ENCODE measurements around the gene FARSA. TPM values are rescaled to one million over a fixed set of nuclear protein-coding genes. Genes with fewer than 3 reads are reported as not detected.

Gene FARSA
- polyA plus RNA-seq, 1 donor (not counting 4 experiments of a cell fraction or from before 2014, with no cell fraction given) = 30.9 TPM

DNA sequence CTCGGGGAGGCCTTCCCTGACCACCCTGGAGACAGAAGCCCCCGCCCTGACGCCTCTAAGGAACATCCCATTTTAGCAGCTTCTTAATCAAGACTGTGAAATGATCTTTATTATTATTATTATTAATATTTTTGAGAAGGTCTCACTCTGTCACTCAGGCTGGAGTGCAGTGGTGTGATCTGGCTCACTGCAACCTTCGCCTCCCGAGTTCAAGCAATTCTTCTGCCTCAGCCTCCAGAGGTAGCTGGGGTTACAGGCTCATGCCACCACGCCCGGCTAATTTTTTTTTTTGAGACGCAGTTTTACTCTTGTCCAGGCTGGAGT lies 32.3 kb upstream of the FARSA start:
- H3K4me3 ChIP-seq (ENCODE audit: control insufficient read depth in 2 of 3, extremely low read depth in 1 of 3, insufficient read depth in 2 of 3, low read depth in 1 of 3, low read length in 3 of 3) = peak overlapping the region in 1 of 3 experiments; percentile 42
- no peaks in the 10 kb centered on the region for H4K20me1 ChIP-seq (ENCODE audit: control insufficient read depth, extremely low read depth, insufficient read depth, low read length)
- FAIRE-seq (no peak), DNase-seq (ENCODE audit: low read depth, low spot score) (no peak)
- peaks cover 4% of the 10 kb centered on the region for H3K4me1 ChIP-seq (ENCODE audit: control insufficient read depth, extremely low read depth, insufficient read depth, low read length)
- no peaks in the 10 kb centered on the region for H3K9me3 ChIP-seq (ENCODE audit: control insufficient read depth, low read depth, low read length)
- no peaks in the 10 kb centered on the region for H3K36me3 ChIP-seq (ENCODE audit: control insufficient read depth in 2 of 2, extremely low read depth in 1 of 2, insufficient read depth in 2 of 2, low read length in 2 of 2)
- dilution Hi-C loops (cut with MboI; ENCODE audit: extremely low pct_ligation_motif_present, low sequenced_read_pairs) = no loop called here
- H3K27ac ChIP-seq (ENCODE audit: control insufficient read depth, insufficient read depth, low read length) = peak overlapping the region; percentile 67
- H3K9me1 ChIP-seq (ENCODE audit: control insufficient read depth, extremely low read depth, insufficient read depth, low read length) = no peaks in the 10 kb centered on the region
- peak overlapping the region; percentile 76 for H3K9ac ChIP-seq (ENCODE audit: control insufficient read depth, extremely low read depth, insufficient read depth, low read length)
- H3K79me2 ChIP-seq (ENCODE audit: control insufficient read depth, insufficient read depth, low read length) = no peaks in the 10 kb centered on the region
- no peaks in the 10 kb centered on the region for H3K27me3 ChIP-seq (ENCODE audit: control insufficient read depth, extremely low read depth, insufficient read depth, low read length)
- peak overlapping the region; percentile 99 for H3K4me2 ChIP-seq (ENCODE audit: control insufficient read depth, extremely low read depth, insufficient read depth, low read depth, low read length)
- TF ChIP-seq, protein P1, sequence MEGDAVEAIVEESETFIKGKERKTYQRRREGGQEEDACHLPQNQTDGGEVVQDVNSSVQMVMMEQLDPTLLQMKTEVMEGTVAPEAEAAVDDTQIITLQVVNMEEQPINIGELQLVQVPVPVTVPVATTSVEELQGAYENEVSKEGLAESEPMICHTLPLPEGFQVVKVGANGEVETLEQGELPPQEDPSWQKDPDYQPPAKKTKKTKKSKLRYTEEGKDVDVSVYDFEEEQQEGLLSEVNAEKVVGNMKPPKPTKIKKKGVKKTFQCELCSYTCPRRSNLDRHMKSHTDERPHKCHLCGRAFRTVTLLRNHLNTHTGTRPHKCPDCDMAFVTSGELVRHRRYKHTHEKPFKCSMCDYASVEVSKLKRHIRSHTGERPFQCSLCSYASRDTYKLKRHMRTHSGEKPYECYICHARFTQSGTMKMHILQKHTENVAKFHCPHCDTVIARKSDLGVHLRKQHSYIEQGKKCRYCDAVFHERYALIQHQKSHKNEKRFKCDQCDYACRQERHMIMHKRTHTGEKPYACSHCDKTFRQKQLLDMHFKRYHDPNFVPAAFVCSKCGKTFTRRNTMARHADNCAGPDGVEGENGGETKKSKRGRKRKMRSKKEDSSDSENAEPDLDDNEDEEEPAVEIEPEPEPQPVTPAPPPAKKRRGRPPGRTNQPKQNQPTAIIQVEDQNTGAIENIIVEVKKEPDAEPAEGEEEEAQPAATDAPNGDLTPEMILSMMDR (optimal IDR thresholded peaks at IDR 0.05 in 1 of 3, IDR thresholded peaks at IDR 0.05 in 1 of 3, conservative IDR thresholded peaks at IDR 0.05 in 1 of 3; ENCODE audit: extremely low read depth in 1 of 3, insufficient read depth in 2 of 3, low read length in 3 of 3) = no peak
- no peak for TF ChIP-seq EZH2 (IDR thresholded peaks at IDR 0.05; ENCODE audit: low read length)
- peak overlapping the region; percentile 100 for H2AFZ ChIP-seq (ENCODE audit: control insufficient read depth, low read length)

GRCh38 chr19:12965017-12965811 lies 31.7 kb upstream of the FARSA start:
- Histone ChIP-seq H3K4me3 (ENCODE audit: control insufficient read depth in 2 of 3, extremely low read depth in 1 of 3, insufficient read depth in 2 of 3, low read depth in 1 of 3, low read length in 3 of 3) (peak overlapping the region; percentile 46 to 77 (median 75)), H3K27ac (ENCODE audit: control insufficient read depth, insufficient read depth, low read length) (peak overlapping the region; percentile 67), H3K4me2 (ENCODE audit: control insufficient read depth, extremely low read depth, insufficient read depth, low read depth, low read length) (peak overlapping the region; percentile 99), H3K4me1 (ENCODE audit: control insufficient read depth, extremely low read depth, insufficient read depth, low read length) (peaks cover 4% of the 10 kb centered on the region), H4K20me1 (ENCODE audit: control insufficient read depth, extremely low read depth, insufficient read depth, low read length) (no peaks in the 10 kb centered on the region), H3K36me3 (ENCODE audit: control insufficient read depth in 2 of 2, extremely low read depth in 1 of 2, insufficient read depth in 2 of 2, low read length in 2 of 2) (no peaks in the 10 kb centered on the region), H3K9me1 (ENCODE audit: control insufficient read depth, extremely low read depth, insufficient read depth, low read length) (no peaks in the 10 kb centered on the region), H3K9me3 (ENCODE audit: control insufficient read depth, low read depth, low read length) (no peaks in the 10 kb centered on the region), H2AFZ (ENCODE audit: control insufficient read depth, low read length) (peak overlapping the region; percentile 100), H3K79me2 (ENCODE audit: control insufficient read depth, insufficient read depth, low read length) (no peaks in the 10 kb centered on the region), H3K9ac (ENCODE audit: control insufficient read depth, extremely low read depth, insufficient read depth, low read length) (peak overlapping the region; percentile 76), H3K27me3 (ENCODE audit: control insufficient read depth, extremely low read depth, insufficient read depth, low read length) (no peaks in the 10 kb centered on the region)
- TF ChIP-seq, protein P1 (optimal IDR thresholded peaks at IDR 0.05 in 1 of 3, IDR thresholded peaks at IDR 0.05 in 1 of 3, conservative IDR thresholded peaks at IDR 0.05 in 1 of 3; ENCODE audit: extremely low read depth in 1 of 3, insufficient read depth in 2 of 3, low read length in 3 of 3) = peak; percentile 72 to 97 (median 94)
- no peak for TF ChIP-seq EZH2 (IDR thresholded peaks at IDR 0.05; ENCODE audit: low read length)
- DNase-seq (ENCODE audit: low read depth, low spot score) (no peak), FAIRE-seq (peak; percentile 5)
- dilution Hi-C loops (cut with MboI; ENCODE audit: extremely low pct_ligation_motif_present, low sequenced_read_pairs) = no loop called here
